ENCODE results near the gene VMAC.
A peak's percentile ranks its signal among the peaks of the same experiment; 100 is the strongest.
"Not testable (repeated sequence)": the region's sequence is repeated elsewhere in the genome, so short reads cannot be mapped to it uniquely, and the experiment has no call there.

Gene VMAC, protein sequence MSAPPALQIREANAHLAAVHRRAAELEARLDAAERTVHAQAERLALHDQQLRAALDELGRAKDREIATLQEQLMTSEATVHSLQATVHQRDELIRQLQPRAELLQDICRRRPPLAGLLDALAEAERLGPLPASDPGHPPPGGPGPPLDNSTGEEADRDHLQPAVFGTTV

DNA sequence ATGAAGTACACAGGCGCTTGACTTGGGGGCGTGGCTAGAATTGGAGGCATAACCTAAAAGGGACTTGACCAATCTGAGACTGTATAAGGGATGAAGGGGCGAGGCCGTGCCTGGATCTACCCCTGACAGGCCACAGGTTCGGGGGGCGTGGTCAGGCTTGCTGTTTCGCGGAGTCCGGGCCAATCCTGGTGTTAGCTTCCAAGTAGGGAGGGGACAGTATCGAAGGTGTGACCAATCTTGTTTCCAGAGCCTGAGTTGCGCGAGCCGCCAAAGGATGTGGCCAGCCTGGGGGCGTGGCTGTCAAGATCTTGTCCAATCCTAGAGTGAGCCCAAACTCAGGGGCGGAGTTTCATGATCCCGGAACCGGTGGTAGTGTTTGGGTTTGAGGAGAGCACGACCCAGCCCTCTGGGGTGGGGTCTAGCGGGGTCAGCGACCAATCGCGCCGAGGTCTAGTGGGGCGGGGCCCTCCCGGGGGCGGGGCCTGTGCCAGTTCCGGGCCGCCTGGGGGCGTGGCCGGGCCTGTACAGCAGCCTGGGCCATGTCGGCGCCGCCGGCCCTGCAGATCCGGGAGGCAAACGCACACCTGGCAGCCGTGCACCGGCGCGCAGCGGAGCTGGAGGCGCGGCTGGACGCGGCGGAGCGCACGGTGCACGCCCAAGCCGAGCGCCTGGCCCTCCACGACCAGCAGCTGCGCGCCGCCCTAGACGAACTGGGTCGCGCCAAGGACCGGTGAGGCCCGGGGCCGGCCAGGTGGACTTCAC lies at the start of gene VMAC:
Gene VMAC (plus strand): TSS at position 521 of the 762 bp plus-strand sequence. CDS start 19 bp downstream, at position 540.
- H3K9me3 Mint-ChIP-seq, result no peaks in the 10 kb centered on the region
- H3K4me3 Mint-ChIP-seq, result peak within 1 kb of the TSS; percentile 98 to 99
- DNase-seq (peak; percentile 100), ATAC-seq (peak; percentile 86)
- no peaks in the 10 kb centered on the region for H3K27me3 Mint-ChIP-seq
- peak within 1 kb of the TSS; percentile 99 to 100 for H3K27ac Mint-ChIP-seq
- peaks cover 66% of the 10 kb centered on the region for H3K4me1 Mint-ChIP-seq

DNA sequence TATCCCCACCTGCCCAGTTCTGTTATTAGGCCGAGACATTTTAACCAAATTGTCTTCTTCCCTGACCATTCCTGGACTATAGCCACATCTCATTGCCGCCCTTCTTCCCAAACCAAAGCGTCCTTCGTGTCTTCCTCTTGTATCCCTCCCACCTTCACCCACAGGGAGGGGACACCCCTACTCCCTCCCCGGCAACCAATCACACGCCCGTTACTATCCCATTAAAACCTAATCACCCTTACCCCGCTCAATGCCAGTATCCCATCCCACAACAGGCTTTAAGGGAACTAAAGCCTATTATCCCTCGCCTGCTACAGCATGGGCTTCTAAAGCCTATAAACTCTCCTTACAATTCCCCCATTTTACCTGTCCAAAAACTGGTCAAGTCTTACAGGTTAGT lies 49.5 kb upstream of the VMAC start:
- not testable (repeated sequence) for H3K4me1 Mint-ChIP-seq, H3K27me3 Mint-ChIP-seq, ATAC-seq, H3K4me3 Mint-ChIP-seq, H3K27ac Mint-ChIP-seq, H3K9me3 Mint-ChIP-seq, DNase-seq

DNA sequence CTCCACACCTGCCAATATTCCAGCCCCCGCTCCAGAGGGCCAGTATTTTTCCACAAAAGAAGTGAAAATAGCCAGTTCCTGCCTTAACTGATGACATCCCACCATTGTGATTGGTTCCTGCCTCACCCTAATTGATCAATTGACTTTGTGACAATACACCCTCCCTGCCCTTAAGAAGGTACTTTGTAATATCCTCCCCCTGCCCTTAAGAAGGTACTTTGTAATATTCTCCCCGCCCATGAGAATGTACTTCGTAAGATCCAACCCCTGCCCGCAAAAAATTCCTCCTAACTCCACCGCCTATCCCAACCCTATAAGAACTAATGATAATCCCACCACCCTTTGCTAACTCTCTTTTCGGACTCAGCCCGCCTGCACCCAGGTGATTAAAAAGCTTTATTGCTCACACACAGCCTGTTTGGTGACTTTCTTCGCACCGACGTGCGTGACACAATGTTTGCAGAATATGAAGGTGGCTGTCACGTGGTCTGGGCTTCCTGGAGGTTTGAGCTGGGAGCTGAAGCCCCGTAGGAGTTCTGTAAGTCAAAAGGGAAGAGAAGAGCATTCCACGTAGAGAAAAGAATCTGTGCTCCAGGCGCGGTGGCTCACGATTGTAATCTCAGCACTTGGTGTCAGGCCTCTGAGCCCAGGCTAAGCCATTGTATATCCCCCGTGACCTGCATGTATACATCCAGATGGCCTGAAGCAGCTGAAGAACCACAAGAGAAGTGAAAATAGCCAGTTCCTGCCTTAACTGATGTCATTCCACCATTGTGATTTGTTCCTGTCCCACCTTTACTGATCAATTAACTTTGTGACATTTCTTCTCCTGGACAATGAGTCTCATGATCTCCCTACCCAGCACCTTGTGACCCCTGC lies 47.2 kb upstream of the VMAC start:
- H3K9me3 Mint-ChIP-seq, result no peaks in the 10 kb centered on the region
- no peak overlapping the region for H3K4me3 Mint-ChIP-seq
- DNase-seq, result no peak
- H3K4me1 Mint-ChIP-seq, result peaks cover 6% of the 10 kb centered on the region
- no peak overlapping the region for H3K27ac Mint-ChIP-seq
- H3K27me3 Mint-ChIP-seq, result peaks cover 6% of the 10 kb centered on the region
- ATAC-seq, result no peak

DNA sequence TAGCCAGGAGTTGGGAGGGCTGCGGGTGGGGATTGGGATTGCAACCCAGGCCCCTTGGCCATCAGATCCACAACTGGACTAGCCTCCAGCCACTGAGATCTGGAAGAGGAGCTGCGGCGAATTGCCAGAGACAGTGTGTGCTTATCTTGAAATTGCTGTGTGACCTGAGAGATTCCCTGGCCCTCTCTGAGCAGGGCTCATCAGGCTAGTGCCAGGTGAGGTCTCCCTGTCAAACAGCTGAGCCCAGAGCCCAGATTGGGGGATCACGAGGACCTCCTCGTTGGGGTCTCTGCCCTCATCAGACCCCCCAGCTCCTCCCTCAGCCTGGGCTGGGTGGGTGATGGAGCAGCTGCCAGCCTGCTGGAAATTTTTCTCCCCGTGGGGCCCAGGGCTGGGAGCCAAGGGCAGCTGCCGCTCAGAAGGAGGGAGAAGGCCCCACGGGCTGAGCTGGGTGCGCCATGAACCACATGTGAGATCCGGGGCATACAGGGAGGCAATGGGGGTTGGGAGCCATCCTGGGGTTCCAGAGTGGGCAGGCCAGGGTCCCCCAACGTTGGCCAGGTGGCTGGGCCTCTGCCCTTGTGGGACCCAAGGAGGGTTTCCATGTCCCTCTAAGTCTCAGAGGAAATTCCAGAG lies 41.5 kb upstream of the VMAC start:
- Mint-ChIP-seq H3K4me1 (no peaks in the 10 kb centered on the region), H3K9me3 (no peaks in the 10 kb centered on the region), H3K27ac (peak overlapping the region in 1 of 2 donors; percentile 54), H3K27me3 (peaks cover 9% of the 10 kb centered on the region), H3K4me3 (no peak overlapping the region)
- DNase-seq (no peak), ATAC-seq (no peak)

DNA sequence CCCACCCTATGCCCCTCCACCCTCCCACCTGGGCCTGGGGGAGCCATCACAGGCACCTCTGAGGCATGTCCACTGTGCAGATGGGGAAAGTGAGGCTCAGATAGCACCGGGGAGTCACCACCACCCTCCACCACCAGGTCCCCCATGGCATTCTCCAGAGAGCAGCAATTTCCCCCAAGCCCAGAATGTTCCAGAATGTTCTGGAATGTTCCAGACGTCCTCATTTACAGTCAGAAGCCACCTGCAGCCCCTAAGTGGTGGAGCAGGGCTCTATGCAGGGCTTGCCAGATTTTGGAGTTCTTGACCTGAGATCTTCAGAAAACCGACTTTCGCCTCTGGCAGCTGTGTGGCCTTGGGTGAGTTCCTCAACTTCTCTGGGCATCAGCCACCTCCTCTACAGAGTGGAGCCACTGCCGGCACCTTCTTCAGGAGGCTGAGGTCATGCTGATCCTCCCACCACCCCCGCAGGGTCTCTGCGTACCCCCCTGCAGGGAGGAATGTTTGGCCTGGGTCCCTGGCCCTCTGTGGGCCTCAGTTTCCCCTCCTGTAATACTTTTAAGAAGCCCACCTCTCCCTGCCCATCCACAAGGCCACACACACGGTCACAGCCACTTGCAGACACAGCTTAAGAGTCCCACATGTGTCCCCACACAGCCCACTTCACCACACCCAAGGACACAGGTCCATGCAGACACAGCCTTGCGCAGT lies 40.5 kb upstream of the VMAC start:
- Mint-ChIP-seq H3K4me3 (no peak overlapping the region), H3K27ac (peak overlapping the region in 1 of 2 donors; percentile 46), H3K27me3 (peaks cover 9% of the 10 kb centered on the region), H3K9me3 (no peaks in the 10 kb centered on the region), H3K4me1 (no peaks in the 10 kb centered on the region)
- no peak for ATAC-seq
- no peak for DNase-seq

DNA sequence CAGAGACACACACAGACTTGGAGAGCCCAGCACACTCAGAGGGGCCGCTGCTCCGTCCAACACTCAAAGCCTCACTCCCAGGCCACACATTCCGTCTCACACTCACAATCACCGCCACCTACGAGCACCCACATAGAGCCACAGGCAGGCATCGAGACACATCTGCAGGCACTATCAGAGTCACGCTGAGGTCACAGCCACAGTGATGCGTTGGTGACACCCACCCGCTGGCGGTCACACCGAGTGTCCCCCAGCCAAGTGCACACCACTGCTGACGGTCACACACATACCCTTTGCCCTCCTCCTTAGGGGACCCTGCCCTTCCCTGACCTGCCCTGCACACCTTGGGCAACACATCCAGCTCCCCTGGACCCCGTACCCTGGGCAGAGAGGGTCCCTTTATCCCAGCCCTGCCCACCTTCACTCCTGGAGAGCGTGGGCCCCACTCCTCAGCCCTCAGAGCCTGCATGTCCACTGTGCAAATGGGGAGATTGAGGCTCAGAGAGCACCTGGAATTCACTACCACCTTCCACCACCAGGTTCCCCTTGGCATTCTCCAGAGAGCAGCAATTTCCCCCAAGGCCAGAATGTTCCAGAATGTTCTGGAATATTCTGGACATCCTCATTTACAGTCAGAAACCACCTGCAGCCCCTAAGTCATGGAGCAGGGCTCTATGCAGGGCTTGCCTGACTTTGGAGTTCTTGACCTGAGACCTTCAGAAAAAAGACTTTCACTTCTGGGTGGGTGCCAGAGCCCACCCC lies 39.8 kb upstream of the VMAC start:
- no peak for ATAC-seq
- no peak for DNase-seq
- no peak overlapping the region for H3K4me3 Mint-ChIP-seq
- peaks cover 9% of the 10 kb centered on the region for H3K27me3 Mint-ChIP-seq
- H3K27ac Mint-ChIP-seq, result peak overlapping the region in 1 of 2 donors; percentile 46
- H3K9me3 Mint-ChIP-seq, result no peaks in the 10 kb centered on the region
- H3K4me1 Mint-ChIP-seq, result no peaks in the 10 kb centered on the region

DNA sequence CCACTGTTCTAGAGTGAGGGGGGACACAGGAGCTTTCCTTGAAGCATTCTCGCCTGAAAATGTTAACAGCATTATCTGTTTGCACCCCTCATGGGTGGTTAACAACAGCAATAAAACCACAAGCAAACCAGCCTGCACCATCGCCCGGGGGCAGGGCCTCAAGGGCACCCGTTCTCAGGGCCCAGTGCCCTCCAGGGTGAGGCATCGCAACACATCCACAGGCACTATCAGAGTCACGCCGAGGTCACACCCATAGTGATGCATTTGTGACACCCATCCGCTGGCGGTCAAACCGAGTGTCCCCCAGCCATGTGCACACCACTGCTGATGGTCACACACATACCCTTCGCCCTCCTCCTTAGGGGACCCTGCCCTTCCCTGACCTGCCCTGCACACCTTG lies 38.9 kb upstream of the VMAC start:
- Mint-ChIP-seq H3K4me3 (no peak overlapping the region), H3K27me3 (peaks cover 9% of the 10 kb centered on the region), H3K4me1 (no peaks in the 10 kb centered on the region), H3K27ac (no peak overlapping the region), H3K9me3 (no peaks in the 10 kb centered on the region)
- ATAC-seq (no peak), DNase-seq (no peak)

DNA sequence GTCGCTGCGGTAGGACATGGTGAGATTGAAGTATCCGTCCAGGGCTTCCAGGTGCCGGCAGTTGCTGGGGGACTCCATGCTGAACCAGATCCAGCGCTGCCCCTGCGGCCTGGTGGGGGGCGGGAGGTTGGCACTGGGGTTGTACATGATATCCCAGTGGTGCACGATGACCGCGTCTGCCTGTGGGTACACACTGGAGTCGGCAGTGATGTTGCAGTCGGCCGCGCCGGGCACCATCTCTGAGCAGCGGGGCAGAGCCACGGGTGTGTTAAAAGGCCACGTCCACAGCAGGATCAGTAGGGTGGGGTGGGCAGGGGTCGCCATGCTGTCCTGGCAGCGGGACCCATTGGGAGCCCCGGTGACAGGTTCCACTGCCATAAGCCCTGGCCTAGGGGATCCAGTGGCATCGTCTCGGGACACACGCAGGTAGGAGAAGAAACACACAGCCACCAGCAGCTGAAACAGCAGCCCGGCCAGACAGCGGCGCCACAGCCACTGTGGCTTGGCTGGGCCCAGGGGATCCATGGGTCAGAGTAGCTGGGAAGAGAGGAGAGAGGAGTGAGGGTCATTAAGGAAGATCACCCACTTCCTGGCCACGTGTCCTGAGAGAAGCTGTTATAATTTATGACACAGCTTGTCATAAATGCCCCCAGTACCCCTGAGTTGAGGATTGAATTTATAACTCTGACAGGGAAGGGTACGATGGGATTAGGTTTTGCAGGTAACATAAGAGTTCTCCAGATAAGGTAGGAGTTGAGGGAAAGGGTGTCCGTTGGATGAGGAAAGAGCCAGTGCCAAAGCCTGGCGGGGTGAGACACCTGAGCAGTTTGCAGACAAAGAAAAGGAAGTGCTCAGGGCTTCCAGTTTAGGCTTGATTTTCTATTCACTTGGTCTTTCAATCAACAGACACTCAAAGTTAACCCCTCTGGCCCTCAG lies 37.2 kb upstream of the VMAC start:
- H3K4me3 Mint-ChIP-seq, result no peak overlapping the region
- H3K9me3 Mint-ChIP-seq, result no peaks in the 10 kb centered on the region
- H3K27me3 Mint-ChIP-seq, result peaks cover 9% of the 10 kb centered on the region
- no peak for DNase-seq
- peak overlapping the region; percentile 12 to 38 for H3K27ac Mint-ChIP-seq
- ATAC-seq, result no peak
- H3K4me1 Mint-ChIP-seq, result no peaks in the 10 kb centered on the region

DNA sequence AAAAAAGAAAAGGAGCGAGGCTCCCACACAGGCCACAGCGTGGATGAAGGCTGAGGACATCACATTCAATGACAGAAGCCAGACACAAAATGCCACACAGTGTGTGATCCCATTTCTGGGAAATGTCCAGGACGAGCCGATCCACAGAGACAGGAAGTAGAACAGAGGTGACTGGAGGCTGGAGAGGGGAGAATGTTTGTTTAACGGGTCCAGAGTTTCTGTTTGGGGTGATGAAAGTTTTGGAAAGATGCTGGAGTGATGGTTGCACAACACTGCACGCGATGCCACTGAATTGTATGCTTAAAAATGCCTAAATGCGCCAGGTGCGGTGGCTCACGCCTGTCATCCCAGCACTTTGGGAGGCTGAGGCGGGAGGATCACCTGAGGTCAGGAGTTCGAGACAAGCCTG lies 33.7 kb upstream of the VMAC start:
- H3K9me3 Mint-ChIP-seq, result no peaks in the 10 kb centered on the region
- no peaks in the 10 kb centered on the region for H3K4me1 Mint-ChIP-seq
- H3K4me3 Mint-ChIP-seq, result no peak overlapping the region
- H3K27me3 Mint-ChIP-seq, result peaks cover 1% of the 10 kb centered on the region
- DNase-seq, result no peak
- ATAC-seq, result no peak
- peak overlapping the region in 1 of 2 donors; percentile 43 for H3K27ac Mint-ChIP-seq

DNA sequence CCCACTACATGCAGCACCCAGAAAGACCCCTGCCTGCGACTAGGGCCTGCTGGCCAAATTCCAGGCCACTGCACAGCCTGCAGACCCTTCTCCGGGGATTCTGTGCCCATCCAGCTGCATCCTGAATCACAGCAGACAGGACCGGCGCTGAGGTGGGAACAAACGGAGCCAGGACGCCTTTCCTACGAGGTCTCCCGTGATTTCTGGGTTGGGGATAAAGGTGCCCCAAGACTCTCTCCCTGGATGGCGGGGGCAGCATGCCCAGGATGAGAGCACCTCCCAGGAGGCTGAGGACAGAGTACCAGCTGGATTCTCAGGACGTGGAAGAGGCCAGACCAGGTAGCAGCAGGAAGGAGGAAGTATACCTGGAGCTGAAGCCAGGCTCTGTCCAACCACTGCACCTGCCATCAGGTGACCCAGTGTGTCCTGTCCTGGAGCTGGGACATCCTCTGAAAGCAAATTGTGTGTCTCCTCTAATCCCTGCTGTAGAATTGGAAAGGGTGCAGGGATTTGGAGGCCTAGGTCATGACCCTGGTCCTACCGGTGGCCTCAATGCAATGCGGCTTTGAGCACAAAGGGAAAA lies 31.0 kb upstream of the VMAC start:
- H3K4me1 Mint-ChIP-seq, result no peaks in the 10 kb centered on the region
- peaks cover 23% of the 10 kb centered on the region for H3K27me3 Mint-ChIP-seq
- no peak for DNase-seq
- peak overlapping the region in 1 of 2 donors; percentile 12 for H3K27ac Mint-ChIP-seq
- H3K4me3 Mint-ChIP-seq, result no peak overlapping the region
- ATAC-seq, result no peak
- no peaks in the 10 kb centered on the region for H3K9me3 Mint-ChIP-seq

DNA sequence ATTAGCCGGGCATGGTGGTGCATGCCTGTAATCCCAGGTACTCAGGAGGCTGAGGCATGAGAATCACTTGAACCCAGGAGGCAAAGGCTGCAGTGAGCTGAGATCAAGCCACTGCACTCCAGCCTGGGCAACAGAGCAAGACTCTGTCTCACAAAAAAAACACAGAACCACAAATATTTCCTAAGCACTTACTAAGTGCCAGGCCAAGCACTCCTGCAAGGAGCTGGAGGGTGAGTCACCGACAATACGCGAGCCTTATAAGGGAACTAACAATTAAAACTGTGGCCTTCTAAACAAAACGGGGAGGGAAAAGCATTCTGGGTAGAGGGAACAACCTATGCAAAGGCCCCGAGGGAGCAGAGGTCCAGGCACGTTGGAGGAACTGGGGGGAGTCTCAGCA lies 30.2 kb upstream of the VMAC start:
- not testable (repeated sequence) for H3K4me1 Mint-ChIP-seq, ATAC-seq, H3K9me3 Mint-ChIP-seq

DNA sequence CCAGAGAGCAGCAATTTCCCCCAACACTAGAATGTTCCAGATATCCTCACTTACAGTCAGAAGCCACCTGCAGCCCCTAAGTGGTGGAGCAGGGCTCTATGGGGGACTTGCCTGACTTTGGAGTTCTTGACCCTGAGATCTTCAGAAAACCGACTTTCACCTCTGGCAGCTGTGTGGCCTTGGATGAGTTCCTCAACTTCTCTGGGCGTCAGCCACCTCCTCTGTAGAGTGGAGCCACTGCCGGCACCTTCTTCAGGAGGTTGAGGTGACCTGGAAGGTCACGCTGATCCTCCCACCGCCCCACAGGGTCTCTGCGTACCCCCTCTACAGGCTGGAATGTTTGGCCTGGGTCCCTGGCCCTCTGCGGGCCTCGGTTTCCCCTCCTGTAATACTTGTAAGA lies 27.2 kb upstream of the VMAC start:
- Mint-ChIP-seq H3K4me3 (no peak overlapping the region), H3K27me3 (peaks cover 41% of the 10 kb centered on the region), H3K27ac (no peak overlapping the region)

More for the DNA sequence above, 30.2 kb upstream of the VMAC start:
- H3K27ac Mint-ChIP-seq, DNase-seq, H3K4me3 Mint-ChIP-seq: not testable (repeated sequence)
- H3K27me3 Mint-ChIP-seq, result peaks cover 30% of the 10 kb centered on the region

DNA sequence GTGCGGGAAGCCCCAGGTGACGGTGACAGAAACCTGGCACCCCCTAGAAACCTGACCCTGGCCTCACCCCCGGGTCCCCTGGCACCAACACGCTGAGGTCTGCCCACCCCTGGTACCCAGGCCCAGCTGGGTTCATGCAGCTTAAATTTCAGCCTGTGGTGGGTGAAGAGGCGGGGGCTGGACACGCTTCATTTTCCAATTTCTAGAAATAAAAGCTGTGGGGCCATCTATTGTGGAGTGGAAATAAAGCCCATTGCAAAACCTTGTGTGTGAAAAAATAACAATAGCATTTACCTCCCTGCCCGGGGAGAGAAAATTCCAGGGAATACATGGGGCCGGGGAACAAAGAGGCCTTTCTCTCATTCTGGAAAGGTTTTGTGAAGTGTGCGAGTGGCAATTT lies 26.8 kb upstream of the VMAC start:
- Mint-ChIP-seq H3K4me3 (no peak overlapping the region), H3K27ac (no peak overlapping the region), H3K9me3 (no peaks in the 10 kb centered on the region), H3K27me3 (peaks cover 41% of the 10 kb centered on the region), H3K4me1 (no peaks in the 10 kb centered on the region)
- no peak for DNase-seq
- no peak for ATAC-seq

More for the DNA sequence above, 27.2 kb upstream of the VMAC start:
- no peak for ATAC-seq
- H3K9me3 Mint-ChIP-seq, result no peaks in the 10 kb centered on the region
- no peaks in the 10 kb centered on the region for H3K4me1 Mint-ChIP-seq
- no peak for DNase-seq

Data from stimulated activated naive CD8-positive, alpha-beta T cell treated with anti-CD3 and anti-CD28 coated beads, Interleukin-15, amount 100 ng/mL, for 72 hours (primary cell).